GM18507 (cell line): ENCODE measurements around the gene C17orf58.
A peak's percentile ranks its signal among the peaks of the same experiment; 100 is the strongest.
"Not testable (repeated sequence)": the region's sequence is repeated elsewhere in the genome, so short reads cannot be mapped to it uniquely, and the experiment has no call there.

Experiments used
- DNase-seq: peaks from one replicate; pipeline ENCODE4 v3.0.0; 2011; ENCODE audit warnings: low read depth; ENCODE audit not compliant: insufficient read length; ENCODE audit errors: extremely low spot score
- FAIRE-seq: peaks from 2 replicates; lab custom pipeline; 2011; peaks lifted over from hg19 to GRCh38; lab: Jason Lieb, UNC

The C17orf58 gene

DNA sequence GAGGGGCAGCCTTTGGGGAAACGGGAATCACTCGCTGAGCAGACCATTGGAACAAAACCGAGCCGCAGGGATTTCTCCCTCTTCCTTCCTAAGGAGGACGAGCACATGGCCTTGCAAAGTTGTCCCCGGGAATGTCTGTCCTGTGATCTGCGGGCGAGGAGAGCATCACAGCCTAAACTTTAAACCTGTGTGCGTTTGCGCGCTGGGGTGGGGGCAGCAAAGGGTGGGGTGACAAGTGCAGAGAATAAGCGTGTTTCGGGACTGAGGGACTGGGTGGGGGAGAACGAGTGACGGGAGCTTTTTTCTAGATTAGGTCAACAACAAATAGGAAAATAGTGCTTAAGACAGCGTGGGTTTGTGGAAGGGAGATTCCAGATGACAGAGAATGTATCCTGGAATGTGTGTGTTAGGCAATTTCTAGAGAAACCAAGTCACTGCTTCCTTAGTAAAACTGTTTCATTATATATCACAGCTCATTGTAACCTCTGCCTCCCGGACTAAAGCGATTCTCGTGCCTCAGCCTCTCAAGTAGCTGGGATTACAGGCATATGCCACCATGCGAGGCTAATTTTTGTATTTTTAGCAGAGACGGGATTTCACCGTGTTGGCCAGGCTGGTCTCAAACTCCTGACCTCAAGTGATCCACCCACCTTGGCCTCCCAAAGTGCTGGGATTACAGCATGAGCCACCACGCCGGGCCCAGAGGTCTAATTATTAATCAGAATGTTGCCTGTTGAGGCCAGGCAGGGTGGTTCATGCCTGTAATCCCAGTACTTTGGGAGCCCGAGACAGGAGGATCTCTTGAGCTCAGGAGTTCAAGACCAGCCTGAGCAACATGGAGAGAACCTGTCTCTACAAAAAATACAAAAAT lies at the start of gene C17orf58:
Gene C17orf58 (minus strand): TSS at position 169 of the 871 bp plus-strand sequence. CDS start 271 bp downstream, outside the sequence.
- not testable (repeated sequence) for DNase-seq, FAIRE-seq

DNA sequence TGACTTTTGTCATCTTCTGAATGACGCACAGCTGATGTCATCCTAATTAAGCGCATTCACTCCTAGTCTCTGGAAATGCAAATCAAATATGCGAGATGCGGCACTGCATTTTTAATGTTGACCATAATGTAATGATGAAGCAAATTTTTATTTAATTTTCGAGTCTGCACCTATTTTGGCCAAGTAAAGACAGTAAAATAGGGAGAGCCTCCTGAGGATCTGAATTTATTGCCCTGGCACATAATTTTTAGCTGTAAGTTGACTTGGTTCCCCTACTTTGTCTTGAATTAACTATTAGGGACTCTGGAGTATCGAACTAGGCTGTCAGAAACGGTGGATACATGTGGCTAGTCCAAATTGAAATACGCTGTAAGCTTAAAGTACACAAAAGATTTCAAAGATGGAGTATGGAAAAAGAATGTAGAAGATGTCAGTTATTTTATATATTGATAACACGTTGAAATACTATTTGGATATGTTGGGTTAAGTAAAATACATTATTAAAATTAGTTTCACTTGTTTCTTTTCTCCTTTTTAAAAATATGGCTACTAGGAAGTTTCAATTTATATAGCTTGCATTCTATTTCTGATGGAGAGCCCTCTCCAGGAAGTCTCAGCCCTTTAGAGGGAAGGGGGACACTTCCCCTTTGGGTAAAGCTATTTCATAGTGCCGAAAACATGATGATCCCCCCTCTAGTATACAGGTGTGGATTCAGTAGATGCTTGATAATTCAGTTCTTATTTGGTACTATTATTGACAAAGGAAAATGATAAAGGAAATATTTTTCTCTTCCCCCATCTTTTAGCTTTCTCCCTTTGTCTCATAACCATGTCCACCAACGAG lies 40.3 kb upstream of the C17orf58 start:
- FAIRE-seq (no peak), DNase-seq (no peak)

DNA sequence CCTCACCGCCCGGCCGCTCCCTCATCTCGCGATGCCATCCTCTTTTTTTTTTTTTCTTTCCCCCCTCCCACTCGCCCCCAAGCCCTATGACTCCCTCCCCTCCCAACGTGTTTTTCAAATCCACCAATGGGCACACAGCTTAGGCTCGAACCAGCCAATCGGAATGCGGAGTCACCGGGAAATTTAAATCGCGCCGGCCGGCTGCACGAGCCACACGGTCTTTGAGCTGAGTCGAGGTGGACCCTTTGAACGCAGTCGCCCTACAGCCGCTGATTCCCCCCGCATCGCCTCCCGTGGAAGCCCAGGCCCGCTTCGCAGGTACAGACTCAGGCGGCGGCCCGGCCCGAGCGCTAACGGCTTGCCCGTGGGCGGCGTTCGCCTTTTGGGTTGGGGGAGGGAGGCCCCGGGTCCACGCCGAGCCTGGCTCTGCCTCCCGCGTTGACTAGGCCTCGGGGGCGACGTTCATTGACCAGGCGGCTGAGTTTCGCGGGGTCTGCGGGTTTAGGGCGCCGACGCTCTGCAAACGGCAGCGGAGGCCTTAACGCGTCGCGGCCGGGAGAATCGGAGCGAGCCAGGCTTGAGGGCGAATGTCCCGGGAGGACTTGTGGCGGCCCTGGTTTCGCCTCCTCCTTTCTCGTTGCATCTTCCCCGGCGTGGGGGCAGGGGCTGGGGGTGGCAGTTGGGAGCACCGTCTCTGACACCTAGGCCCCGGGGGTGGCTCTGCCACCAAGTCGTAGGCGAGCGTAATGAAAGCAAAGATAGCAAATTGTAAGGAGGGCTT lies 39.4 kb upstream of the C17orf58 start, which contains the start of gene KPNA2:
Gene KPNA2 (plus strand): TSS at position 213 of the 781 bp plus-strand sequence. CDS start 1,398 bp downstream, outside the sequence.
- FAIRE-seq = peak; percentile 91
- DNase-seq = peak; percentile 96

GRCh38 chr17:68035131-68035522 lies 38.9 kb upstream of the C17orf58 start:
- no peak for DNase-seq
- no peak for FAIRE-seq

DNA sequence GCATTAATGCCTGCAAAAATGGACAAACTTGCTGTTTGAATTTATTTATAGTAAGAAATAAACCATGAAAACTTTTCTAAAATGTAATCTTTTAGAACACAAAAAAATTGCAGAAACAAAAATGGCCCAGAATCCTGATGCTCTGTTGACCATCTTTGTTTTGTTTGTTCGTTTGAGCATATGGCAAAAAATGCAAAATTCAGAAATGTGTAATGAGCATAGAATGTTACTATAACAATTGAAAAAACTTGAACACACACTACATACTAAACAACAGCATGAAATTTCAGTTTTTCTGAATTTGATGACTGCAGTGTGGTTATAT lies 38.1 kb upstream of the C17orf58 start:
- FAIRE-seq (no peak), DNase-seq (no peak)

DNA sequence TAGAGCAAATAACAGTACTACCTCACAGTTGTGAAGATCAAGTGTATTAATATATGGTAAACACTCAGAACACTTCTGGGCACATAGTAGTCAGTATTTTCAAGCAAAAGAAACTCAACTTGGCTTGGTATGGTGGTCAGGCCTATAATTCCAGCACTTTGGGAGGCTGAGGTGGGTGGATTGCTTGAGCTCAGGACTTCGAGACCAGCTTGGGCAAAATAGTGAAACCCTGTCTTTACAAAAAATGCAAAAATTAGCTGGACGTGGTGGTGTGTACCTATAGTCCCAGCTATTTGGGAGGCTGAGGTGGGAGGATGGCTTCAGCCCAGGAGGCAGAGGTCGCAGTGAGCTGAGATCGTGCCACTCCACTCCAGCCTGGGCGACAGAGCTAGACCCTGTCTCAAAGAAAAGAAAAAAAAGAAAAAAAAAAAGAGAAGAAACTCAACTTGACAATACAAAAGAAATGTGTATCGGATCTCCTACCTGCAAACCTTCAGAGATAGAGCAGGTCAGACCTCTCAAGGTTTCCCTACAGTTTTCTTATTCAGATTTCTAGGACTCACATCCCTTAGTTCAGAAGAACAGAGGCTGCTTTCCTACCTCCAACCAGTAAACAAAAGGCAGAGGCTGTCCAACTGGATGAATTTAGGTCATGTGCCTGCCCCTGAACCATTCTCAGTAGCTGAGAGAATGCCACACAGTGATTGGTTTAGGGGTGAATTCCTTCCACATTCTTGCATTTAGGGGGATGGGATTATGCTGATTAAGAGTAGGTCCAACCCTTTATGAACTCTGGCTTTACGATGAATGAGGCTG lies 37.6 kb upstream of the C17orf58 start:
- DNase-seq = no peak
- no peak for FAIRE-seq

GRCh38 chr17:68029512-68030215 lies 33.4 kb upstream of the C17orf58 start:
- no peak for DNase-seq

GRCh38 chr17:68022547-68022946 lies 26.3 kb upstream of the C17orf58 start:
- not testable (repeated sequence) for DNase-seq, FAIRE-seq

More at GRCh38 chr17:68029512-68030215, 33.4 kb upstream of the C17orf58 start:
- no peak for FAIRE-seq

DNA sequence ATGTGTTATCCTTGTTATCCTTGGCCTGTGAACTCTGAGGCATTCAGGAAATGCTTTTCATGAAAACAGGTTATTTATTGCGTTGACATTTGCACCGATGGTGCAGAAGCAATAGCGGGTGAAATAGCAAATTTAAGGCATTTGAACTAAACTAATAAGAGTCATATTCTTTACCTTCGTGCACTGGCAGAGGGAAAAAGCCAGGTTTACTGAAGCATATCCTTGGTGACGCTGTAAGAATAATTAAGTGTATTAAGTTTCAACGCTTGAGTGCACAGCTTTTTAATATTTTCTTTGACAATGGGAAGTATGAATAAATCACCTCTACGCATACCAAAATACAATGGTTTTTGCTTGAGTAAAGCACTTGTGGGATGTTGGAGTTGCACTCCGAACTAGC lies 25.7 kb upstream of the C17orf58 start:
- no peak for DNase-seq
- FAIRE-seq = no peak

GRCh38 chr17:68020791-68021190 lies 24.5 kb upstream of the C17orf58 start:
- DNase-seq, FAIRE-seq: not testable (repeated sequence)

GRCh38 chr17:68020409-68020756 lies 24.1 kb upstream of the C17orf58 start:
- FAIRE-seq = no peak
- DNase-seq = no peak

DNA sequence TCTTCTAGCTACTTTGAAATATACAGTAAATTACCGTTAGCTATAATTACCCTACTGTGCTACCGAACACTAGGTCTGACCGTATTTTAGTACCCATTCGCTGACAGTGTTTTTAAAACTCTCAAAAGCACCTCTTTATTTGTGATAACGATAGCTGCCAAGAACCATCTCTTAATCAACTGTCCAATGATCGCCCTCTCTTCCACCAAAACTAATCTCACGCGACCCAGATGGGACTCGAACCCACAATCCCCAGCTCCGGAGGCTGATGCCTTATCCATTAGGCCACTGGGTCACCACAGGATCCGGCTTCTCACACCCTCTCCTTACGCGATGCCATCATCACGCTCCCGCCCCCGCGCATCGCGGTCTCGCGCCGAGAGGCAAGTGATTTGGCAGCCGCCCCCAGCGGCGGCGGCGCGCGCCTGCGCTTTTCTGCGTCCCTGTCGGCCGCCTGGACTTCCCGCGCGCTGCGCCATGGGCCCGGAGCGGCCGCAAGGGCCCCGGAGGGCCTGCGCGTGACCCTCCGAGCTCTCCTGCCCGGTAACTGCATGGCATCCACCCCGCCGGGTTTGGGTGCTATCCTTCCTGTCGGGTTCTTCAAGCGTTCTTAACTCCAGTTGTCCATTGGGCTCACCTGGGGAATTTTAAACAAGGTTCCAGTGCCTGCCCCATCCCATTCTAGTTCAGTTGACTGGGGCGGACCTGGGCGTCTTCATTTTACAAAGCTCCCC lies 23.6 kb upstream of the C17orf58 start:
- DNase-seq = peak; percentile 96
- FAIRE-seq = peak; percentile 83

- FAIRE-seq = no peak
Observed at GRCh38 chr17:68019336-68019674, 23.0 kb upstream of the C17orf58 start.

GRCh38 chr17:68018493-68018892 lies 22.2 kb upstream of the C17orf58 start:
- FAIRE-seq, DNase-seq: not testable (repeated sequence)

More at GRCh38 chr17:68019336-68019674, 23.0 kb upstream of the C17orf58 start:
- DNase-seq = no peak

DNA sequence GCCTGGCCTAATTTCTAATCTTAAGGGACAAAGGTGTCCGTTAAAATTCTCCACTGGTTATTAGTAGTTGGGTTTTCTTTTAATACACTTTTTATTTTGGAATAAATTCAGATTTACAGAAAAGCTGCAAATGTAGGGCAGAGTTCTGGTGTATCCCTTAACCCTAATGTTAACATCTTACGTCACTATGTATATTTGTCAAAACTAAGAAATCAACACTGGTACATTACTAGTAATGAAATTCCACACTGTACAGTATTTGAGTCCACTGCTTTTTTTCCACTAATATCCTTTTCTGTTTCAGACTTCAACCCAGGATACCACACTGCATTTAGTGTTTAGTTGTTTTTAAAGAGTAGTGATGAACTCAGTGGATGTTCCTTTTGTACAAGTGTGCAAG lies 20.6 kb upstream of the C17orf58 start:
- DNase-seq = no peak
- no peak for FAIRE-seq

- no peak for DNase-seq
- no peak for FAIRE-seq
Observed at GRCh38 chr17:68015081-68015723, 18.9 kb upstream of the C17orf58 start.

GRCh38 chr17:68013385-68013784 lies 17.1 kb upstream of the C17orf58 start:
- no peak for DNase-seq
- FAIRE-seq = no peak
